Esophagus mucosa (tissue), 1 donor: ENCODE results near the gene PCDHB4. TPM values are rescaled to one million over a fixed set of nuclear protein-coding genes. Genes with fewer than 3 reads are reported as not detected.
"Not testable (repeated sequence)": the region's sequence is repeated elsewhere in the genome, so short reads cannot be mapped to it uniquely, and the experiment has no call there.

ENCODE experiments used
- ATAC-seq: fragments of 200-7000 bp; cut with Tn5 transposase; one replicate; pipeline ENCODE4 v1.9.1; 2020
- total RNA-seq: library from RNA; stranded (reverse); gene quantifications from one replicate; pipeline ENCODE4 v1.2.4, GENCODE V29; 2023
- donor health status: DM: yes; HTN: yes; CAD: no.

The PCDHB4 gene
- total RNA-seq: 0.52 TPM

GRCh38 chr5:141121563-141121962, at the start of gene PCDHB4:
TSS of gene PCDHB4 (plus strand) at chr5:141121818. CDS start at chr5:141121999, 181 bp downstream.
- ATAC-seq: no peak

- no peak for ATAC-seq
Measured at GRCh38 chr5:141077826-141078225, 43.8 kb upstream of the PCDHB4 start.

DNA sequence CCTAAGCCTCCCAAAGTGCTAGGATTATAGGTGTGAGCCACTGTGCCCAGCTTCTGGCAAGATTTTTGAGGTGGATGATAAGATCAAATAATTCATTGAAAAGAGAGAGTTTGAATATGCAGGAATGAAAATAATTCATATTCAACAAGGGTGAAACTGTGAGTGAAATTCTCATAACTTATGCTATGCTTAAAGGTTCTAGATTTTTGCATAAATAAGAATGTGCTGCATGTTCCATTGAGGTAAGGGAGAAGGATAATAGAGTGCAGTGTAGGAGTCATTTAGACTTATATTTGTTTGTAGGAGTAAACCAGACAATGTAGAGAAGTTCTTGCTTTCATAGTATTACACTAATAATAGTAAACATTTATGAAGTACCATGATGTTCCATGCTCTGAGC, 39.4 kb upstream of the PCDHB4 start:
- no peak for ATAC-seq

DNA sequence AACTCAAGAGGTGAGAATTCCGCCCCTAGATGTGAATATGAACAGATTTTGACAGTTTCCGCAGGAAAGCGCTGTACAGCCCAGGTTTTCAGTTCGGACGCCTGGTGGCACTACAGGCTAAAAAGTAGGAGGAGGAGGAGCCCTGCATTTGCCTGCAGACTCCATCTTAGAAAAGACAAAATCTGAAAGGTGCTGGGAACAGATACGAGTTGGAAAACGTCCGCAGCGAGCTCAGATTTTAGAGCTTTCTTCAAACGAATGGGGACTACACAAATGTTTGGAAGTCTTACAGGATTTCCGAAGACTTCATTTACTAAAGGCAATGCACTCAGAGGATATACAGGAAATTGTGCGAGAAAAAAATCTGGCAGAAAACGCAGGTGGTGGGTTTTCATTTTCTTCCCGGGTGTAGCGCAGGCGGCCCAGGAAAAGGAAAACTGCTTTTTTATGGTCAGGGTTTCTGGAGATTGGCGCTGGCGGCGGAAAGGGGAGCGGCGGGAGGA, 37.1 kb upstream of the PCDHB4 start:
- ATAC-seq: no peak

DNA sequence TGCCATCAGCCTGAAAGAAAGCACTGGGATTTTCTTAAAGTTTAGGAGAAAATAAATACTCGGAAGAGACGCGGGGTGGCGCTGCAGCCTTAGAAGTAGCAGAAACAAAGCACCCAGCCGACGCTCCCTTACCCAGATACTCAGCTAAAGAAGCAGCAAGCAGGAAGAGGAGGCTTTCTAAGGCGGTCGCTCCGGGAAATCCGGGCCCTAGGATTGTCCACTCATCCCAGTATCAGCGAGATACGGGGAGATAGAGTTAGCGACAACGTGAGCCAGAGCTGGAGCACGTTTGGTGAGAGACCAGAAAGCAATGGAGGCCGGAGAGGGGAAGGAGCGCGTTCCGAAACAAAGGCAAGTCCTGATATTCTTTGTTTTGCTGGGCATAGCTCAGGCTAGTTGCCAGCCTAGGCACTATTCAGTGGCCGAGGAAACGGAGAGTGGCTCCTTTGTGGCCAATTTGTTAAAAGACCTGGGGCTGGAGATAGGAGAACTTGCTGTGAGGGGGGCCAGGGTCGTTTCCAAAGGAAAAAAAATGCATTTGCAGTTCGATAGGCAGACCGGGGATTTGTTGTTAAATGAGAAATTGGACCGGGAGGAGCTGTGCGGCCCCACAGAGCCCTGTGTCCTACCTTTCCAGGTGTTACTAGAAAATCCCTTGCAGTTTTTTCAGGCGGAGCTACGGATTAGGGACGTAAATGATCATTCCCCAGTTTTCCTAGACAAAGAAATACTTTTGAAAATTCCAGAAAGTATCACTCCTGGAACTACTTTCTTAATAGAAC, 26.9 kb upstream of the PCDHB4 start, which contains the start of gene PCDHB2:
Gene PCDHB2 (plus strand): TSS at position 135 of the 782 bp plus-strand sequence. CDS start 176 bp downstream, at position 311.
- ATAC-seq: no peak

DNA sequence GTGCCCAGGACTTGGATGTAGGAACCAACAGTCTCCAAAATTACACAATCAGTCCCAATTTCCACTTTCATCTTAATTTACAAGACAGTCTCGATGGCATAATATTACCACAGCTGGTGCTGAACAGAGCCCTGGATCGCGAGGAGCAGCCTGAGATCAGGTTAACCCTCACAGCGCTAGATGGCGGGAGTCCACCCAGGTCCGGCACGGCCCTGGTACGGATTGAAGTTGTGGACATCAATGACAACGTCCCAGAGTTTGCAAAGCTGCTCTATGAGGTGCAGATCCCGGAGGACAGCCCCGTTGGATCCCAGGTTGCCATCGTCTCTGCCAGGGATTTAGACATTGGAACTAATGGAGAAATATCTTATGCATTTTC, 26.4 kb upstream of the PCDHB4 start:
- ATAC-seq: no peak

DNA sequence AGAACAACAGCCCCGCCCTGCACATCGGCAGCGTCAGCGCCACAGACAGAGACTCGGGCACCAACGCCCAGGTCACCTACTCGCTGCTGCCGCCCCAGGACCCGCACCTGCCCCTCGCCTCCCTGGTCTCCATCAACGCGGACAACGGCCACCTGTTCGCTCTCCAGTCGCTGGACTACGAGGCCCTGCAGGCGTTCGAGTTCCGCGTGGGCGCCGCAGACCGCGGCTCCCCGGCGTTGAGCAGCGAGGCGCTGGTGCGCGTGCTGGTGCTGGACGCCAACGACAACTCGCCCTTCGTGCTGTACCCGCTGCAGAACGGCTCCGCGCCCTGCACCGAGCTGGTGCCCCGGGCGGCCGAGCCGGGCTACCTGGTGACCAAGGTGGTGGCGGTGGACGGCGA, 25.4 kb upstream of the PCDHB4 start:
- not testable (repeated sequence) for ATAC-seq

GRCh38 chr5:141096586-141096985, 25.0 kb upstream of the PCDHB4 start:
- not testable (repeated sequence) for ATAC-seq

- ATAC-seq: no peak
Measured at GRCh38 chr5:141100243-141100805, 21.3 kb upstream of the PCDHB4 start, which contains the start of gene PCDHB3. TSS of gene PCDHB3 (plus strand) at chr5:141100473. CDS start at chr5:141100650, 177 bp downstream.

- ATAC-seq: no peak
Measured at GRCh38 chr5:141101059-141101458, 20.6 kb upstream of the PCDHB4 start.

GRCh38 chr5:141102070-141102469, 19.5 kb upstream of the PCDHB4 start:
- not testable (repeated sequence) for ATAC-seq

GRCh38 chr5:141102471-141102870, 19.1 kb upstream of the PCDHB4 start:
- not testable (repeated sequence) for ATAC-seq

DNA sequence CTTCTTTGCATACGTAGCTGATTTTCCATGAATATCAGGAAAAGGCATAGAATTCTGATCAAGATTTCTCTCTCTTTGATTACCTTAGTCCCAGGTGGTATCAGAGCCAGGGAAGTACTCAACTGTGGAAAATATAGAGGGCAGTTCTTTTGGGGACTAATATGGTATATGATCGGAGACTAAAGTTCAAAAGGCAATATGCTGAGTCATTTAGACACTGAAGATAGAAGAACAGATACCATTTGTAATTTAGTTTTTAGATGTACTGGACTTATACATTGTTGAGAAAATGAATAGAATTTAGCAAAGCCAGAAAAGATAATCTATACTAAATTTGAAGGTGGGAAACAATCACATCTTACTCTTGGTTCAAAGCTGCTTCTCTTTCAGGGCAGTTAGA, 16.3 kb upstream of the PCDHB4 start:
- ATAC-seq: no peak

GRCh38 chr5:141119250-141119649, 2.4 kb upstream of the PCDHB4 start:
- no peak for ATAC-seq

- no peak for ATAC-seq
Measured at GRCh38 chr5:141121985-141122384, 367 bp downstream of the PCDHB4 start.

GRCh38 chr5:141123396-141124135, 1.9 kb downstream of the PCDHB4 start:
- not testable (repeated sequence) for ATAC-seq

- no peak for ATAC-seq
Measured at GRCh38 chr5:141127305-141127704, 5.7 kb downstream of the PCDHB4 start.

- ATAC-seq: no peak
Measured at GRCh38 chr5:141135030-141135717, 13.6 kb downstream of the PCDHB4 start, which contains the start of gene PCDHB5. TSS of gene PCDHB5 (plus strand) at chr5:141135206. CDS start at chr5:141135435, 229 bp downstream.

- ATAC-seq: no peak
Measured at GRCh38 chr5:141135718-141136266, 14.2 kb downstream of the PCDHB4 start.

DNA sequence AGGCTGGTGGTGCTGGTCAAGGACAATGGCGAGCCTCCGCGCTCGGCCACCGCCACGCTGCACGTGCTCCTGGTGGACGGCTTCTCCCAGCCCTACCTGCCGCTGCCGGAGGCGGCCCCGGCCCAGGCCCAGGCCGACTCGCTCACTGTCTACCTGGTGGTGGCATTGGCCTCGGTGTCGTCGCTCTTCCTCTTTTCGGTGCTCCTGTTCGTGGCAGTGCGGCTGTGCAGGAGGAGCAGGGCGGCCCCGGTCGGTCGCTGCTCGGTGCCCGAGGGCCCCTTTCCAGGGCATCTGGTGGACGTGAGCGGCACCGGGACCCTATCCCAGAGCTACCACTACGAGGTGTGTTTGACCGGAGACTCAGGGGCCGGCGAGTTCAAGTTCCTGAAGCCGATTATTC, 15.7 kb downstream of the PCDHB4 start:
- not testable (repeated sequence) for ATAC-seq

GRCh38 chr5:141149812-141150211, 28.2 kb downstream of the PCDHB4 start, which contains the start of gene PCDHB6:
TSS of gene PCDHB6 (plus strand) at chr5:141150057. CDS start at chr5:141150258, 201 bp downstream.
- ATAC-seq: no peak
